ENCODE results near the gene EEPD1. TPM values are rescaled to one million over a fixed set of nuclear protein-coding genes. Genes with fewer than 3 reads are reported as not detected.
A peak's percentile ranks its signal among the peaks of the same experiment; 100 is the strongest.

Gene EEPD1
- total RNA-seq, 1 donor from 2014 or later, result 27.8 TPM

DNA sequence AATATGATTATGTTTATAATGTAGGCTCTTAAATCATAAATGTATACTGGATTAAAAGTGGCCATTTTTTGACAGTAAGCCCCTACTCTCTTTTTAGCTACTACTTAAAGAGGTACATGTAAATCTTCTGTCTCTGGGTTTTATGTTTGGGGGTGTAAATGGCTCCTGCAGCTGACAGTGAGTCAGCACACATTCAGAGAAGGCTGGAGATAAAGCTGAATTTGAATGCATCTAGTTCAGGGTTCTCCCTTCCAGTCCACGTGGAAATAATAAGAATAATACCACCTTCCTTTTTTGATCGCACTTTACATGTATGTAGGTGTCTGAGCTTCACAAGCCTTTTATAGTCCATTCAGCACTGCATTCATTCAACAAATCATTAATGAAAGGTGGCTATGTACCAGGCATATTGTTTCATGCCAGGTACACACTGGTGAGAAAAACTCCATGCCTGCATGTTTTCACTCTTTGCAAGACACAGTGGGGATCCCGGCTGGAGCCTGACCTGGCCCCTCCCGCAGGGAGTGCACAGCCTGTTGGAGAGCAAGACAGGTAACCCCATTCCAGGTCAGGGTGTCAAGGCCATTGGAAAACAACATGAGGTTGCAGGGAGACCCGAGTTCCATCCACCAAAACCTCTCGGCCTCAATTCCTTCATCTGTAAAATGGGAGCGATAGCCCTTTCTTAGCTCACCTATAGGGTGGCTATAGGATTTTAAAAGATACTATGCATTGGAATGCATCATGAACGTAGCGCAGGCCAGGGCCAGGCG is 129.1 kb downstream of the EEPD1 start:
- no peak for DNase-seq

DNA sequence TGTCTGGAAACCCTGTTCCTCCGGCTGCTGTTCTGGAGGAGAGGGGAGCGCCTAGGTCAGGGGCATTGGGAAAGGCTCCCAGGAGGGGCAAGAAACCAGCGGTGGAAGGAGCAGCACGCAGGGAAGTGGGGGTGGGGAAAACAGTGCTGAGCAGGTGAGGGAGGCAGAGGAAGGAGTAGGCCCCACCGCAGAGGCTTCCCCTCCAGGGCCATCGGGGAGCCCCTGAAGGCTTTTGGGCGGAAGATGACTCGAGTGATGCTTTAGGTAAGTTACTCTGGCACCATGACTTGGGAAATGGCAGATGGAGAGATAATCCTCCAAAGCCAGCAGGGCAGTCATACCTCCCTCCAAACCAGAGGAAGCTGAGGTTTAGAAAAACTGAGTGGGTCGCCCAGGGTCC is 130.1 kb downstream of the EEPD1 start:
- DNase-seq, result no peak

DNA sequence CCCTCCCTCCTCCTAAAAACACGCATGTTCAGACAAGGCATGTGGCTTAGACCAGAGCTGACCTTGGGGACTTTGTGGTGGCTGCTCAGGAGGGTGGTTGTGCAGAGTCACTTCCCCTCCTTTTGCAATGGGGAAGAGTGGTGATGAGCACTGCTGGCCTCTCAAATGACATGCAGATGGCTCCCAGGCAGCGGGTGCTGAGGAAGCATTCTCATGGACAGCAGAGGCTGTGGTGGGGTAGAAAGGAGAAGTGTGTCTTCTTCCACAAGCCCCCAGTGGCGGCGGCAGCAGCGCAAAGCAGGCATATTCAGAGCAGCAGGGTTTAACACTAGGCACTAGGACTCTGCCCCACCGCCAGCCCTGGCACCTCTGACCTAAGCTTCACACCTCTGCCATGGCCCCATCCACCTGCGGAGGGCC is 130.7 kb downstream of the EEPD1 start:
- peak; percentile 28 for DNase-seq

DNA sequence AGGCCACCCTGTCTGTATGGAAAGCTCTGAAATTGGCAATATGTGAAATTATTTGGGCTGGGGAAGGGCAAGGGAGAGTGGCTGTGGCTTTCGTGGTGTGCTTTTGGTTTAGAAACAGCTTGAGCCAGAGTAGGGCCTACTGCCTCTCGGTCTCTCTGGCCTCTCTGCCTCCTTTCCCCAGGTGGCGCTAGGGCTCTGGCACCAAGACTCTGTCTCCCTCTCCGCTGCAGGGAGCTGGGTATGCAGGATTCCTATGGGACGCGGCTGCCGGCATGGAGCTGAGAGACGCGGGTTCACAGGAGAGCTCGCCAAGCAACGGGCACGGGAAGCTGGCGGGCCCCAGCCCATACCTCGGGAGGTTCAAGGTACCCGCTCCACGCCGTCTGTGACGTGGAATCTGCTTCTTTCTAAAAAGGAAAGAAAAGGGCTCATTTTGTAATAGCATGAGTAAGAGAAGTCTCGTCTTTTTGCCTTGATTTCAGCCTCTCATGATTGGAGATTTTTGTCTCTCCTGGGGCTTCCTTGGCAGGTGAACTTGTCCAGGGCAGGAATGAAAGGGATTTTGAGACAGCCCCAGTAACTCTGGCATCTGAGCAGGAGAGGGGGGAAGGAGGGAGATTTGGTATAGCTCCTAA is 131.5 kb downstream of the EEPD1 start:
- DNase-seq, result no peak

DNA sequence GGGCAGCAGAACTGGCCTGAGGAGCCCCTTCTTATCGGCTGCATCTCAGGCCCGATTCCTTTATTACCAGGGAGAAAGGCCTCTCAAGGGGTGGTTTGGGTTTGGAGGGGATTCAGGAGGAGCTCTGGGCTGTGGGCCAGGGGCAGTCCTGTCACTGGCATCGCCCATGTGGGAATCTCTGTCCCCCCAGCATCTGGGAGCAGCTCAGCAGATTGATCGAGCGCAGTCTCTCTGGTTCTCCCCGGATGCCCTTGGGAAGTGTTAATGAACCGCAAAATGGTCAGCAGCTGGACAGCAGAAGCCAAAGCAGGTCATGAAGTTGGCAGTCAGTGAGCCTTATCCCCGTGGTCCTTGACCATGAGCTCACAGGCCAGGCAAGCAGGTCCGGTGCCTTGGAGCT is 132.2 kb downstream of the EEPD1 start:
- no peak for DNase-seq

DNA sequence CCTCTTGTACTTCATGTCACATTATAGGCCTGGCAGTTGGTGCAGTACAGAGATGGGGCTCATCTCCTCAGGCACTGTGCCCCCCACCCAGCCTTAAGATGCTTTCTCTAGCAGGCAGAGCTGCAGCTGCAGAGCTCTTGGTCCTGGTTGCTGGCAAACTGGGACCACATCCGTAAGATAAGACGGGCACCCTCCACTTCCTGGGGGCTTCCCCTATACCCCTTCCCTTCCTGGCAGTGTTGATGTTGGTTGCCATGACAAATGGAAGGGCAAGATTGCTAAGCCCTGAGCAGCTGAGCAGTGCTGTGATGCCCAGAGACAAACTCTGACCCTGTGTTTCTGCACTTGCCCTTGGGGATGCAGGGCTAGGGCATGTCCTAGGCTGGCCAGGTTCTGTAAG is 133.2 kb downstream of the EEPD1 start:
- DNase-seq, result no peak

DNA sequence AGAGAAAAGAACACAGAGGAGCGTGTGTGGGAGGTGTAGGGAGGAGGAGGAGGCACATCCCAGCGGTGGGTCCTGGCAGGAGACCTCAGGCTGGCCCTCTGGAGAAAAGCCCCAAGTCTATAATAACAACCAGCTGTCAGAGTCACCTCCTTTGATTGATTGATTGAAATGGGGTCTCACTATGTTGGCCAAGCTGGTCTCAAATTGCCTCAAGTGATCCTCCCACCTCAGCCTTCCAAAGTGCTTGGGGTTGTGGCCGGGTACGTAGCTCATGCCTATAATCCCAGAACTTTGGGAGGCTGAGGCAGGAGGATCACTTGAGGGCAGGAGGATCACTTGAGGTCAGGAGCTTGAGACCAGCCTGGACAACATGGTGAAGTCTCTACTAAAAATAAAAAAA is 133.6 kb downstream of the EEPD1 start:
- DNase-seq, result no peak

DNA sequence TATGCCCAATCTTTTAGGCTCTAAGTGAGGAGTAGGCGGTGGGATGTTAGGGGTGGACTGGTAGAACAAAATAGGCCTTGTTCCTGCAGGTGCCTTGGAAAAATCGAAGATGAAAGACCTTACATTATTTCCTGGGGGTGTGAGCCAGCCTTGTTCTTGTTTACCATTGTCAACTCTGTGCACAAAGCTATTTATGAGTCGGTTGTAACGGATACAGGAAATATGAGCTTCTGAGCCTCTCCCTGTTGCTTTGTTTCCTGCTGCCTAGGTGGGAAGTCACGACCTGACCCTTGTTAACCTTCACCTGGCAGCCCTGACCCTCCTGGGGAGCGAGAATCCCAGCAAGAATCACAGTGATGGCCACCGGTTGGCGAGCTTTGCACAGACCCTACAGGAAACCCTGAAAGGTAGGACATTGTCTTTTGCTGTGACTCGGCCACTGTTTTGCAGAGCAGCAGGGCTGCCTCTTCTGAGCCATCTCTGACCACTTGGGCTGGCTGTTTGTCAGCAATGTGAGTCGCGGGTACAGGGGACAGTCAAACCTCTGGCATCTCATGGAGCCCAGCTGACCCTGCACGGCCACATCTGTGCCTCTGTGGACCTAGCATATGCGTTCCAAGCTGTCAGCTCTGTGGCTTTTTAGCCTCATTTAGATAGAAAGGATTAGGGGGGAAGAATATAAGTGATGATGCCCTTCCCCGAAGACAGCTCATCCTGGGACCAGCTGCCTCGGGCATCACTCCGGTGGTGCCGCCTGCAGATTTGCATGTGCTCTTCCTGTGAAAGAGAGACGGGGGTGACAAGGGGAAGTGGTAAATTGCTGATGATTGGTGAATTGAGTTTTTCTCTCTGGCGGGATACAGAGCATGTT is 134.6 kb downstream of the EEPD1 start:
- DNase-seq, result peak; percentile 15

DNA sequence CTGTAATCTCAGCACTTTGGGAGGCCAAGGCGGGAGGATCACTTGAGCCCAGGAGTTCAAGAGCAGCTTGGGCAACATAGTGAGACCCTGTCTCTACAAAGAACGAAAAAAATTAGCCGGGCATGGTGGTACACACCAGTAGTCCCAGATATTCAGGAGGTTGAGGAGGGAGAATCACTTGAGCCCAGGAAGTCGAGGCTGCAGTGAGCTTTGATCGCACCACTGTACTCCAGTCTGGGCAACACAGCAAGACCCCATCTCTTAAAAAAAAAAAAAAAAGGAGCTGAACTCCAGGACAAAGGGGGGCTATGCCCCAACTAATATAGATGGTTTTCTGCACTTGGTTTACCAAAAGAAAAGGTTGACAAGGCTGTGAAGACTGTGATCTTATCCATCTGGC is 135.4 kb downstream of the EEPD1 start:
- no peak for DNase-seq

DNA sequence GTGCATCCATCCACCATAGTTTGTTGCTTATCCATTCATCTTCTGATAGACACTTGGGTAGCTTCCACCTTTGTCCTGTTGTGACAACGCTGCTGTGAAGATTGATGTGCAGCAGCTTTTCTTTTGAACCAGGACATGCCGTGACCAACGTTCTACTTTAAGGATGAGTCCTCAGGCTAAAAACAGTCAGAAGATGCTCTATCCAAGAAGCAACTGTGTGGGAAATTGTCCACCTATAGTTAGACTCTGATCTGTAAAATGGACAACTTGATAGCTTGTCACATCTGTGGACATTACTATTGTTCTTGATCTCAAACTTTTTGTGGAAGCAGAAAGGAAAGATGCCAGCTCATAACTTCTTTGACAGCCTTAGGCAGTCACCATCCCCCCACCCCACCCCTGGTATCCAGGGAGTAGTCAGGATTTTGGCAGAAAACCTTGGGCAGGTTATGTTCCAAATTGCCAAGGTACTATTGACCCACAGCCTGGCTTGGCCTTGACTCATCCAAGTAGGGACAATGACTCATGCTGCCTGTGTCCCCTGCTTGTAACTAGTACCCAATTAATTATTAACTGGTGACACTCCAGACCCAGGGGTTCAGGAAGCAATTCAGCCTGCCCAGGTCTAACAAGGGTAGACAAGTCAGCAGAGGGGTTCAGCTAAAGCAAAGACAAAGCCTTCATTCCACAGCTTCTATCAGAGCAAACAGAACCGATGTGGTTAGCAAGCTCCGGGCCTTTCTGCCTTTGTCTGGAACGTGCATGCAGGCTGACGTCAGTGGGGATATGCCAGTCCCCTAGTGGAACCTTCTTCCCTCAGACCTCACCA is 137.0 kb downstream of the EEPD1 start:
- no peak for DNase-seq

DNA sequence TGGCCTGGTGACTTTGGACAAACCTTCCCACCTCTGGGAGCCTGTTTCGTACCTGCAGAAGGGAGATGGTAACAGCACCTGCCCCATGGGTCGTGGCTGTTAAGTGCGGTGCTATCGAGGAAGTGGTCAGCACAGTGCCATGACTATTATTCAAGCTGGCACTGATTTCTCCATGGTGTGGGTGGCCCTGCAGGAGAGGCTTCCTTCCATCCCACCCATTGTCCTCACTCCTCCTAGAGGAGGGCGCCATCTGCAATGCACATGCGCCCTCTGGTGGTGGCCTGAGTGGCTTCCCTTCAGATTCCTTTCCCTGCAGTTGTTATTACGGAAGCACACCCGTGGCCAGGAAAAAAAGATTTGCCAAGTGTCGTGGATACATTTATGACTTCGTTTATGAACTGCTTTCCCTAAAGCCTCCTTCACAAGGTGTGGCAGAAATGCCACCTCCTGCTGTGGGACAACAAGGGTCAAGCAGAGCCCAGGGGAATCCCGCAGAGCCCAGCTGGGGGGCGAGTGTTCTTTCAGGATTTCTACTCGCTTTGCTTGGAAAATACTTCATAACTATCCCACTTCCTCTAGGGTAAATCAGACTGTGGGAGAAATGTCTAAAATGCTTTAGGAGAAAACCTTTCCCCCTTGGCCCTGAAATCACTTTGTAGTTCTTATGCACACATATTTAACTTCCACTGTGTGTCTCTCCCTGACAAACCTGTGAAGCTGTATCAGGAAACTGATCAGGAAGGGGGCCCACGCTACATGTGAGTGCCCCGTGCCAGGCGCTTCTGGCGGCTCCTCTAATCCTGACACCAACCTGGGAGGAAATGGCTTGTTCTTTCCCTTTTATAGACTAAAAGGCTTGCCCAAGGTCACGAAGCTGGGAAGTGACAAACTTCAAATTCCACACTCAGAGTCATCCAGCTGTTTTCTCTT is 138.6 kb downstream of the EEPD1 start:
- peak; percentile 60 for DNase-seq

DNA sequence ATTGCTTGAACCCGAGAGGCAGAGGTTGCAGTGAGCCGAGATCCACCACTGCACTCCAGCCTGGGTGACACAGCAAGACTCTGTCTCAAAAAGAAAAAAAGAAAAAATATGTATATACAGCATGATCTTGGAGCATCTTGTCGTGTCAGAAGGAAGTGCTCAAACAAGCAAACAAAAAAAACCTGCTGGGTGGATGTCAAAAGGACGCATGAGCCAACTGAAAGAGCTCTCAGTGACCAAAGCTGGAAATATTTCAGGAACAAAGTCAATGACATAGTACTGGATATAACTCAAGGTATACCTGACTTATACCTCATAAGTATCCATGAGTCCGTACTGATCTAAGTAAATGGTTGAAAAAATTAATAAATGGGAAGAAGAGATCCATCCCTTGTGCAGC is 142.0 kb downstream of the EEPD1 start:
- DNase-seq, result no peak

DNA sequence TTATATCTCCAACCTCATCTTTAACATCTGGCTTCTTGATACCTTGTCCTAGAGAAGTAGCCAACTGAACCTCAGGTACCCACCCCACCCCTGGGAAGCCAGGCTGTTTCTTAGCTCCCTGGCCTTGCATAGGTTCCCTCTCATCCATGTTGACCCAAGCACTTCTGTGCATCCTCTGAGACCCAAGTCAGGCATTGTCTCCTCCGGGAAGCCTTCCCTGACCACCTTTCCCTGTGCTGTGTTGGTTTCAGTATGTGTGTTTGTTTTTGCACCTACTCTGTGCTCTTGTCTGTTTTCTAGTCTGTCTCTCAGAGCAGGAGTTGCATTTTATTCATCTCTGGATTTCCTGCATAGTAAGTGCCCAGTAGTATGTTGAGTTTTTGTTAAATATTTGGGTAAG is 143.2 kb downstream of the EEPD1 start:
- no peak for DNase-seq

DNA sequence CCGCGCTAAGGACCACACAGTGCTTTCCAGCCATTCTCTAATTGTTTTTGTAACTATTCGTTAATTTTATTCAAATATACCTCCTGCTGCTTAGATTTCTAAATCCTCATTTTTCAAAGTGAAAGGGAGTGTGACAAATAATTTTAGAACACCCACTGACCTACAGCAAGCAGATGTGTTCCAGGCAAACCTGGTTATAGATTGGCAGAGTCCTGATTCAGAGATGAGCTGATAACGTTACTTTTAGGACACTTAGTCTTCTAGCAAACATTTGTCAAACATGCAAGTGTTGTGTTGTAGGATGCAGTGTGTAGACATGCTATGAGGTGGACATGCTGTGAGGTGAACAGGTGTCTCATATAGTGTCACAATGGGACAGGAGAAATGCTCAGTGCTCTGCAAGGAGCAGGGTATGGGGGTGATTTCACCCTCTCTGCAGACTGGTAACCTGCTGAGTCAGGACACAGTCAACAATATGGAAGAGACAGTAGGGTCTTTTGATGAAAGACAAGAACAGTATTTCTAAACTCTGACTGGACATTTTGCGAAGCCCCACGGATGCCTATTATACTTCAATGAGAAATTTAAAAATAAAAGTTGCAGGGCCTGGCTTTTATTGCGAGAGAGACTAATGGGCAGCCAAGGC is 144.4 kb downstream of the EEPD1 start:
- no peak for DNase-seq

DNA sequence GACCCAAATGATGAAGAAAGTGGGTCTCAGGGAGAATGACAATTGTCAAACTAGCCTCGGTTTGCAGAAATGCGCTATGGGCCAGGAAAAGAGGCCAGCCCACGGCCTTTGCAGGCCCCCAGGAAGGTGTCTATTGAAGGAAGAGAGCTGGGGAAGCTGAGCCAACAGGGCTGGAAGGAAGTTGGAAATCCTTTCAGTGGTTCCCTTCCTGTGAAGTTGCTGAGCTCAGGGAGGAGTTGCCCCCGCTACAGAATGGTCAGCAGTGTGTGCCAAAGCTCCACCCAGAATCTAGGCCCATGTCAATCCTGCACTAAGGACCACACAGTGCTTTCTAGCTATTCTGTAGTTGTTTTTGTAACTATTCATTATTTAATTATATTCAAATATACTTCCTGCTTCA is 145.1 kb downstream of the EEPD1 start:
- no peak for DNase-seq

DNA sequence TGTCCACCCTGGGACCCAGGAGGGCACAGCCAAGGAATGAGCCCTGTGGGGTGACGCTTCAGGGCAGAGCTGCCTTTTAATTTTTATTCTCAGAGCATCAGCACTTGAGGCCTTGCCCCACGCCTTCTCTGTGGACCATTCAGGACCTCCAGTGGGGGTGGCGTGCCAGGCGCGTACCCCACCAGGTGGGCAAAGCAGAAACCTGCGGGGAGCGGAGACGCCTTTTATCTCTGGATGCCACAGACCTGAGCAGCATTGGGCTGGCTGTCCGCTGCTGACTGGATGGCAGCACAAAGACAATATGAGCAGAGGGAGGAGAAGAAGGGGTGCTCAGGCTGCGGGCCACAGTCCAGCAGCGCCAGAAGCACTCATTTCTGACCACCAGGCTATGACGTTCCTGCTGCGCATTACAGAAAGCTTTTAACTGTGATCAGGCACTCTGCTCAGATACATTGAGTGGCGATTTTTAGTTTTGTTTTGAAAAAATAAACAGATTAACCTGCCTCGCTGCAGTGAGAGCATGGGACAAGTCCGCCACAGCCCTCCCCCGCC is 146.2 kb downstream of the EEPD1 start:
- no peak for DNase-seq

DNA sequence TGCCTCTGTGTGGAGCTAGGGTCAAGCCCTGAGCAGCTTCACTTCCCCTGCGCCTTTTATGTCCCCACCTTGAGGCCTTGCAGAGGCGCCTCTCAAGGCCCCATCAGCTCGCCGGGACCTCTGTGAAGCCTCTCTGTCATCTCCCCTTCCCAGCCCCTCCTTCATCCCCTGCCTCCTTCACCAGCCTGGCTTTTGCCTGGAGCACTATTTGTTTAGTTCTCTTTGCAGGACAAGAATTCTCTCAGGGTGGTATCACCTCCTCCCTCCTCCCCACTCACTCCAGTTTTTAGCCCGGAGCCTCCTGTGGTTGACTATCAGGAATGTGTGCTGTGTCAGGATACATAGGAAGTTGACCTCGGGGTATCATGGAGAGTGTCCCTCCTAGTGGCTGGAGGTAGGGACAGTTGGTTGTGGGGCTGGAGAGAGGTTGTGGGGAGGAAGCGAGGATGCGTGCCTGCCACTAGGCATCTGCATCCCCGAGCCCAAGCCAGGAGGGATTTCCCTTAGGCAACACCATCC is 146.8 kb downstream of the EEPD1 start:
- no peak for DNase-seq

DNA sequence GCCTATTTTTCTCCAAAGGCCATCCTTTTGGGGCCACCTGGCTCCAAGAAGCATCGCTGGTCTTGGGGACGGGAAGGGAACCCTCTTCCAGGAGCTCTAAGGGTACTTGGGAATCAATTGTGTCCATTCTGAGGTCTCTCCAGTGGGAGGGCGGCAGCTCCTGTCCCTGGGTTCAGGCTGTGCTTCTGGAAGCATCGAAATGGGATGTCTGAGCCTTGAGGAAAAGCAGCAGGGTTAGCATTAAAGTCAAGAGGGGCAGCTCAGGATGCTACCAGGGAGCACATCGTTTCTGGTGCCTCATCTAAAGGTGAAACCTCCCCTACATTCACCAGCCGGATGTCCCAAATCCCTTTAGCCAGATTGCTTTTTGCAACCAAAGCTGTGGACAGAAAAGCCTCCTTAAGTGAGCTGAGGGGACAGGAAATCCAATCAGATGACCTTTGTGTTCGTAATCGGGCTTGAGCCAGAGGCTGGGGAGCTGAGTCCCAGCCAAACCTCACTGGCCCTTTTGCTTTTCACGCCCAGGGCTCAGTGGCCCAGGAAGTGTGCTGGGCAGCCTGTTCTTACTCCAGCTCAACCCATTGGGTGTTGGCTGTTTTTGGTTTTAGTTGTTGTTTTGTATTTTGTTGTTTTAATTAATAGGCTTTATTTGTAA is 147.8 kb downstream of the EEPD1 start:
- no peak for DNase-seq
